ENCODE data around the gene DVL1.

The DVL1 gene

DNA sequence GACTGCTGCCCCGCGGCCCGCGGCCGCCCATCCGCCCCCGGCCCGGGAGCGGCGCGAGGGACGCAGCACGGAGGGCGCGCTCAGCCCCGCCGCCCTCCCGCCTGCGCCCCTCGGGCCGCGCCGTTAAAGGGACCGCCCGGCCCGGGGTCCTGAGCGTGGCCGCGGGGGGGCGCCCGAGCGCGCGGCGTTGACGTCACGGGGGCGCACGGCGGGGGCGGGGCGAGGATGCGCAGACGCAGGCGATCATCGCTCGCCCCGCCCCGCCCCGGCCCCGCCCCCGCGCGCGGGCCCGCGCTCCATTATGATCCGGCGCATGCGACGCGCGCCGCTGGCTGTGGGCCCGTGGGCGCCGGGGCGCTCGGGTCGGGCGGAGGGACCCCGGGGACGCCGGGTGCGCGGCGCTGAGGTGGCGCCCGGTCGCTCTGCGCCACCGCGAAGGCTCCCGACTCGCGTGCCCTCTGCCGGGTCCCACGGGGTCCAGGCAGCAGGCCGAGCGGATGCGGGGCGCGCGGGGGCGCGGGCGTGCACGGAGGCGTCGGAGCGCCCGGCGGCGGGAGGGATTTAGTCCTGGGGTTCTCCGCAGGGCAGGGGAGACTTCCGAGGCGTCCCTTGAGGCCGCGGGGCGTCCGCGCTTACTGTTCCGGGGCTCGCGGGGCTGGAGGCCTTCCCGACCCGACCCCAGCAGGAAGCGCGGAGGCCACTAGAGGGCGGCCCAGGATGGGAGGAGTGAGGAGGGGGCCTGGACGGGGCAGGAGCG is at the start of gene DVL1:
Gene DVL1 (minus strand): TSS at position 163 of the 757 bp plus-strand sequence. CDS start 353 bp downstream, outside the sequence.
- H3K4me1 Mint-ChIP-seq, result peaks cover 18% of the 10 kb centered on the region
- peaks cover 8% of the 10 kb centered on the region for H3K36me3 Mint-ChIP-seq (ENCODE audit: low read depth)
- TF ChIP-seq, protein P1, sequence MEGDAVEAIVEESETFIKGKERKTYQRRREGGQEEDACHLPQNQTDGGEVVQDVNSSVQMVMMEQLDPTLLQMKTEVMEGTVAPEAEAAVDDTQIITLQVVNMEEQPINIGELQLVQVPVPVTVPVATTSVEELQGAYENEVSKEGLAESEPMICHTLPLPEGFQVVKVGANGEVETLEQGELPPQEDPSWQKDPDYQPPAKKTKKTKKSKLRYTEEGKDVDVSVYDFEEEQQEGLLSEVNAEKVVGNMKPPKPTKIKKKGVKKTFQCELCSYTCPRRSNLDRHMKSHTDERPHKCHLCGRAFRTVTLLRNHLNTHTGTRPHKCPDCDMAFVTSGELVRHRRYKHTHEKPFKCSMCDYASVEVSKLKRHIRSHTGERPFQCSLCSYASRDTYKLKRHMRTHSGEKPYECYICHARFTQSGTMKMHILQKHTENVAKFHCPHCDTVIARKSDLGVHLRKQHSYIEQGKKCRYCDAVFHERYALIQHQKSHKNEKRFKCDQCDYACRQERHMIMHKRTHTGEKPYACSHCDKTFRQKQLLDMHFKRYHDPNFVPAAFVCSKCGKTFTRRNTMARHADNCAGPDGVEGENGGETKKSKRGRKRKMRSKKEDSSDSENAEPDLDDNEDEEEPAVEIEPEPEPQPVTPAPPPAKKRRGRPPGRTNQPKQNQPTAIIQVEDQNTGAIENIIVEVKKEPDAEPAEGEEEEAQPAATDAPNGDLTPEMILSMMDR (IDR thresholded peaks at IDR 0.05; ENCODE audit: unreplicated experiment in 3 of 3), result peak; percentile 41 to 56 (median 53)
- peak within 1 kb of the TSS; percentile 83 to 86 (median 85) for H3K4me3 Mint-ChIP-seq
- peak within 1 kb of the TSS in 1 of 3 experiments; percentile 76 for H3K27ac Mint-ChIP-seq
- H3K9me3 Mint-ChIP-seq, result no peaks in the 10 kb centered on the region
- H3K27me3 Mint-ChIP-seq (ENCODE audit: low read depth), result peaks cover 11% of the 10 kb centered on the region

DNA sequence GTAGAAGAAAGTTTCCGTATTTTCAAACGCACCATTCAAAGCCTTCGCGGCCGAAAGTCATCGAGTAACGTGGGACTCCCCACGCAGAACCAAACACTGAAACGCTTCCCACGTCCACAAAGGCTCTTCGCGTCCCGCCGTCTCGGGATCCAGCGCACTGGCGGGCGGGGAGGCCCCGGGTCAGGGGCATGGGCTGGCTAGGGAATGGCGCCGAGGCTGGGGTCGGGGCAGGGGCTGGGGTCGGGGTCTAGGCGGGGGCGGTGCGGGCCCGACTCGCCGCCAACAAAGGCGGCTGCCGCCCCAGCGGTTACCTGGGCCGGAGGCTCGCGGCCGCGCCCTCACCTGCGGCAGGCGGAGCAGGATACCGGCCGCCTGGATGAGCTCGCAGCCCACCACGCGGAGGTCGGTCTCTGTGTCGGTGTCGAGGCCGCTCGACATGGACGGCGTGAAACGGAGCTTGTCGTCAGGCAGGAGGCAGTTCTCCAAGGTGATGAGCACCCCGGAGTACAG is 49.5 kb upstream of the DVL1 start:
- Mint-ChIP-seq H3K4me3 (peak overlapping the region; percentile 96 to 98 (median 97)), H3K9me3 (no peaks in the 10 kb centered on the region), H3K27me3 (ENCODE audit: low read depth) (no peaks in the 10 kb centered on the region), H3K27ac (peak overlapping the region; percentile 75 to 89 (median 88)), H3K36me3 (ENCODE audit: low read depth) (peaks cover 46% of the 10 kb centered on the region), H3K4me1 (peaks cover 25% of the 10 kb centered on the region)
- TF ChIP-seq, protein P1 (IDR thresholded peaks at IDR 0.05; ENCODE audit: unreplicated experiment in 3 of 3), result no peak

DNA sequence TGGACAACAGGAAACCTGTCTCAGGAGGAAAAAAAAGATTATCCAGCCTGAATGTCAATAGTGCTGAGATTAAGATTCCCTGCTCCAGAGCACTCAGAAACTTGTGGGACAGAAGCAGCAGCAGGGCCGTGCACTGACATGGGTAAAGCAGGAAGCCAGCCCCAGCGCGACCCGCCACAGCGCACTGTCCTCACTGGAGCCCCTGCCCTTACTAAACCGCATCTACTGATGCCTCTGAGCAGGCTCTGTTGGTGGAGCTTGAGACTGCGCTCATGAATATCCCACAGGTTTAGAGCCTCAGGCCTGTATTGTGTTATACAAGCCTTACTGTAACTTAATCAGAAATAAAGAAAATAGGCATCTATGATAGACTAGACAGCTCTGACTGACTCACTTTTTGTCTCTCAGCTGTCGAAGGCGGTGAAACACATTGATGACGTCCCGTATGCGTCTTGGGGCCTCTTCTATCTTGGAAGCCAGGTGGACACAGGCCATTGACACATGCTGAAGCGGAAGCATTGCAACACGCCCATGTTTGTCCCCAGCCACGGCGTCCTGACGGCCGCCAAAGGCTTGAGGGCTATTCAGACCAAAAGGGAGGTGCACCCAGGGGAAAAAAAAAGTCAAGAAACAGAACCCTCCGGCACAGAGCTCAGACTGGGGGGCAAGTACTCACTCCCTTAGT is 48.8 kb upstream of the DVL1 start:
- Mint-ChIP-seq H3K27me3 (ENCODE audit: low read depth) (no peaks in the 10 kb centered on the region), H3K27ac (peak overlapping the region; percentile 75 to 89 (median 88)), H3K4me1 (peaks cover 20% of the 10 kb centered on the region), H3K9me3 (no peaks in the 10 kb centered on the region), H3K36me3 (ENCODE audit: low read depth) (peaks cover 48% of the 10 kb centered on the region), H3K4me3 (peak overlapping the region; percentile 96 to 98 (median 97))
- TF ChIP-seq, protein P1 (IDR thresholded peaks at IDR 0.05; ENCODE audit: unreplicated experiment in 3 of 3), result no peak

DNA sequence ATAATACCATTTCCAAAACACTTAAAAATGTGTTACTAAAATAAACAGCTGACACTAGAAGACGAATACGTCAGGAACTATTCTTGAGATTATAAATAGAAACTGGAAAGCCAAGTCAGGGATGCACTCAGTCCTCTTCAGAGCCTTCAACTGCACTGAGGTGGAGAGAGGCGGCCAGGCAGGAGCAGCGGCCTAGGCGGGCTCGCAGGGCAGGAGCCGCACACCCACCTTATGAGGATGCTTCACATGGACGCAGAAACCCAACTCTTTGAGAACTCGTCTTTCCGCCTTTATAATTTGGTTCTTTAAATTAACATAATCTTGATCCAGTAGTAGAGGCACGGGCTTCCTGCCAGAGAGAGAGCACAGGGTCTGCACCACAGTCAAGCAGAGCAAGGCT is 45.9 kb upstream of the DVL1 start:
- TF ChIP-seq, protein P1 (IDR thresholded peaks at IDR 0.05; ENCODE audit: unreplicated experiment in 3 of 3), result no peak
- H3K27ac Mint-ChIP-seq, result peak overlapping the region in 1 of 3 experiments; percentile 15

DNA sequence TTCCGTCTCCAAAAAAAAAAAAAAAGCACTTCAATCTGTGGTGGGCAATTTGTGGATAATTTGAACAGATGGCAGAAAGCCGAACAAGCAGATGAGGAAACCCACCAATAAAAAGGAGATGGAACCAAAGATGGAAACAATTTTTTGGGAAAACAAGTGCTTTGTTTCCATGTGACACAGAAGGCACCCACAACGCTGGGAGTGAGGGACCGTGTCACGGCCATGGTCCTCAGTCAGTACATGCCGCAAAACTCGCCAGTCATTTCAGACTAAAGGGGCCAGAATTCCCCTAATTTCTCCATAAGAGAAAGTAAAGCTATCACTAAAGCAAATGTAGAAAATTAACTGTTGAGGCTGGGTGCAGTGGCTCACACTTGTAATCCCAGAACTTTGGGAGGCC is 44.9 kb upstream of the DVL1 start:
- no peak overlapping the region for H3K4me3 Mint-ChIP-seq
- H3K36me3 Mint-ChIP-seq (ENCODE audit: low read depth), result peaks cover 72% of the 10 kb centered on the region
- H3K27me3 Mint-ChIP-seq (ENCODE audit: low read depth), result no peaks in the 10 kb centered on the region
- H3K27ac Mint-ChIP-seq, result no peak overlapping the region
- no peaks in the 10 kb centered on the region for H3K9me3 Mint-ChIP-seq
- TF ChIP-seq, protein P1 (IDR thresholded peaks at IDR 0.05; ENCODE audit: unreplicated experiment in 3 of 3), result no peak
- H3K4me1 Mint-ChIP-seq, result peaks cover 12% of the 10 kb centered on the region

More for the DNA sequence above, 45.9 kb upstream of the DVL1 start:
- Mint-ChIP-seq H3K36me3 (ENCODE audit: low read depth) (peaks cover 61% of the 10 kb centered on the region), H3K4me1 (peaks cover 16% of the 10 kb centered on the region), H3K27me3 (ENCODE audit: low read depth) (no peaks in the 10 kb centered on the region), H3K9me3 (no peaks in the 10 kb centered on the region), H3K4me3 (peak overlapping the region; percentile 65 to 69 (median 67))

All from nephron (organoid).